Tibial artery (tissue), 4 donors: ENCODE results near the gene SPC24.
A peak's percentile ranks its signal among the peaks of the same experiment; 100 is the strongest.

Experiments
- DNase-seq, 2 donors: peaks; one replicate each; pipeline ENCODE4 v3.0.0-alpha.2; 2019
- H3K27ac ChIP-seq, 2 donors: fragments of 200-600 bp; sonication (generic) in 1 of 2; 1 replicate in 1 of 2; 2 replicates in 1 of 2; pipeline ENCODE4 v1.5.1; 2018 to 2019; ENCODE audit warnings: mild to moderate bottlenecking in 1 of 2
- H3K27me3 ChIP-seq, 2 donors: fragments of 200-600 bp; sonication (generic) in 1 of 2; one replicate each; pipeline versions ENCODE4 v1.5.1 to v1.6.0; 2016 to 2019
- H3K36me3 ChIP-seq, 3 donors: fragments of 200-600 bp; sonication (generic) in 2 of 3; one replicate each; pipeline ENCODE4 v1.5.1; 2016 to 2019; ENCODE audit warnings: mild to moderate bottlenecking in 2 of 3
- H3K4me1 ChIP-seq, 4 donors: fragments of 200-600 bp; sonication (generic) in 2 of 4; 1 replicate in 3 of 4; 2 replicates in 1 of 4; pipeline ENCODE4 v1.5.1; 2016 to 2019
- H3K4me3 ChIP-seq, 2 donors: fragments of 200-600 bp; sonication (generic) in 1 of 2; 1 replicate in 1 of 2; 2 replicates in 1 of 2; pipeline ENCODE4 v1.5.1; 2018 to 2019; ENCODE audit warnings: mild to moderate bottlenecking in 2 of 2
- H3K9me3 ChIP-seq, 3 donors: fragments of 200-600 bp; sonication (generic) in 1 of 3; one replicate each; pipeline ENCODE4 v1.5.1; 2016 to 2019
- CTCF ChIP-seq, 2 experiments: fragments of 200-600 bp in 1 of 2; fragments of 450-650 bp in 1 of 2; IDR thresholded peaks; one replicate each; pipeline ENCODE4 v1.5.1; 2017 to 2019; ENCODE audit warnings: antibody characterized with exemption in 2 of 2, mild to moderate bottlenecking in 1 of 2, moderate library complexity in 1 of 2
- intact Hi-C: fragments of 100-400 bp; cut with DNase I; formaldehyde crosslinking; loops from one replicate; pipeline ENCODE4 v1.15.0; 2023; ENCODE audit warnings: low total_unique reads

The SPC24 gene

GRCh38 chr19:11138601-11139300, 16.8 kb downstream of the SPC24 start:
- no peak for TF ChIP-seq CTCF (IDR thresholded peaks at IDR 0.05)
- H3K4me3 ChIP-seq: peak overlapping the region; percentile 21 to 45
- no peaks in the 10 kb centered on the region for H3K27me3 ChIP-seq
- DNase-seq: peak; percentile 84 to 90
- peak overlapping the region; percentile 91 to 92 for H3K27ac ChIP-seq
- peaks cover 21 to 61% (median 52%) of the 10 kb centered on the region in 4 donors for H3K4me1 ChIP-seq
- intact Hi-C loops: no loop called here
- no peaks in the 10 kb centered on the region for H3K36me3 ChIP-seq
- H3K9me3 ChIP-seq: no peaks in the 10 kb centered on the region

GRCh38 chr19:11137542-11138384, 17.8 kb downstream of the SPC24 start:
- DNase-seq: peak; percentile 87 to 93
- Histone ChIP-seq H3K9me3 (no peaks in the 10 kb centered on the region), H3K36me3 (peaks cover 0 to 6% (median 5%) of the 10 kb centered on the region in 3 donors), H3K27me3 (no peaks in the 10 kb centered on the region), H3K4me1 (peaks cover 19 to 51% (median 42%) of the 10 kb centered on the region in 4 donors), H3K4me3 (peak overlapping the region; percentile 21 to 45), H3K27ac (peak overlapping the region; percentile 91 to 92)
- intact Hi-C loops: loop anchor here (2.0 kb wide), 1 partner anchor 67 kb away; no protein-coding TSS in a partner anchor
- peak; percentile 86 to 94 for TF ChIP-seq CTCF (IDR thresholded peaks at IDR 0.05)

GRCh38 chr19:11136400-11137101, 19.0 kb downstream of the SPC24 start:
- Histone ChIP-seq H3K27me3 (no peaks in the 10 kb centered on the region), H3K9me3 (no peaks in the 10 kb centered on the region), H3K4me1 (peaks cover 9 to 39% (median 30%) of the 10 kb centered on the region in 4 donors), H3K4me3 (no peak overlapping the region), H3K36me3 (peaks cover 0 to 16% (median 12%) of the 10 kb centered on the region in 3 donors), H3K27ac (peak overlapping the region; percentile 91 to 92)
- intact Hi-C loops: loop anchor here (2.0 kb wide), 1 partner anchor 68 kb away; no protein-coding TSS in a partner anchor
- no peak for DNase-seq
- no peak for TF ChIP-seq CTCF (IDR thresholded peaks at IDR 0.05)

GRCh38 chr19:11131471-11131870, 24.1 kb downstream of the SPC24 start:
- no peak for DNase-seq
- intact Hi-C loops: loop anchor here (2.0 to 5.0 kb wide), 2 partner anchors 95 to 194 kb away; no protein-coding TSS in a partner anchor
- peaks cover 0 to 8% (median 3%) of the 10 kb centered on the region in 4 donors for H3K4me1 ChIP-seq
- H3K27me3 ChIP-seq: no peaks in the 10 kb centered on the region
- peaks cover 0 to 57% (median 39%) of the 10 kb centered on the region in 3 donors for H3K36me3 ChIP-seq
- peak overlapping the region; percentile 46 to 62 for H3K27ac ChIP-seq
- TF ChIP-seq CTCF (IDR thresholded peaks at IDR 0.05): no peak
- H3K9me3 ChIP-seq: no peaks in the 10 kb centered on the region
- H3K4me3 ChIP-seq: no peak overlapping the region

GRCh38 chr19:11130824-11131455, 24.6 kb downstream of the SPC24 start:
- Histone ChIP-seq H3K27ac (peak overlapping the region; percentile 46 to 62), H3K9me3 (no peaks in the 10 kb centered on the region), H3K36me3 (peaks cover 0 to 57% (median 39%) of the 10 kb centered on the region in 3 donors), H3K4me3 (no peak overlapping the region), H3K4me1 (peaks cover 0 to 11% (median 4%) of the 10 kb centered on the region in 4 donors), H3K27me3 (no peaks in the 10 kb centered on the region)
- TF ChIP-seq CTCF (IDR thresholded peaks at IDR 0.05): peak; percentile 91 to 92
- DNase-seq: peak; percentile 83 to 90
- intact Hi-C loops: loop anchor here (2.0 to 5.0 kb wide), 2 partner anchors 94 to 194 kb away; no protein-coding TSS in a partner anchor
